Non-pigmented ciliary epithelial cell (primary cell): ENCODE data around the gene CIPC.

Experiments used
- DNase-seq: peaks from one replicate; pipeline ENCODE4 v3.0.0-alpha.2; 2010; ENCODE audit warnings: low read depth

The CIPC gene

GRCh38 chr14:77126461-77126990 is 28.5 kb downstream of the CIPC start:
- DNase-seq, result no peak

GRCh38 chr14:77128414-77128891 is 30.4 kb downstream of the CIPC start:
- DNase-seq, result no peak

GRCh38 chr14:77130386-77130785 is 32.3 kb downstream of the CIPC start:
- DNase-seq, result no peak

- DNase-seq, result no peak
Measured at GRCh38 chr14:77131206-77131605, 33.1 kb downstream of the CIPC start.

DNA sequence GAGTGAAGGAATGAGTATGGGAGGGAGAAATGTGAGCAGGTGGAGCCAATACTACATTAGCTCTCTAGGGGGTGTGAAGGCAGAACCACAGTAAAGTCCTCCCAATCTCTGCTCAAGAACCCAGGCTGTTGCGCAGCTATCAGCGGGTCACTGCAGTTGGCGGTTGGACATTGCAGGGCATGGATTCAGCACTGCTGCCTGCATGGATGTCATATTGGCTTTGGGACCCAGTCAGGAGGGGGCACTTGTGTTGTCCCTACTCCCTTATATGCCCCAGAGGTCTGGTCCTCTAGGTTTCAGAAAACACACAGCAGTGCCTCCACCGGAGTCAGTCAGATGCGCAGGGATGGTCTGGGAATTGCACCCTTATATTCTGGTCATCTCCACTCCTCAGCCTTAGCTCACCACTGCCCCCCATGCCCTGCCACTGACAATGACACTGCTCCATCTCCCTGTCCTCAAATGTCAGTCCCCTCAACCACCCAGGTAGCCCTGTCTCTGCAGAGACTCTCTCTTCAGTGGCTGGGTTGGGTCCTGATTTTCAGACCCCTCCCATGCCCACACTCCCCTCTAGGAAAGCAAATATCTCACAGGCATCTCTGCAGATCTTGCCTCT is 33.9 kb downstream of the CIPC start:
- DNase-seq, result no peak

- no peak for DNase-seq
Measured at GRCh38 chr14:77133720-77134338, 35.8 kb downstream of the CIPC start.

GRCh38 chr14:77139022-77139421 is 41.0 kb downstream of the CIPC start:
- no peak for DNase-seq

GRCh38 chr14:77139540-77140358 is 41.7 kb downstream of the CIPC start:
- DNase-seq, result no peak

GRCh38 chr14:77140359-77141213 is 42.5 kb downstream of the CIPC start:
- DNase-seq, result no peak

DNA sequence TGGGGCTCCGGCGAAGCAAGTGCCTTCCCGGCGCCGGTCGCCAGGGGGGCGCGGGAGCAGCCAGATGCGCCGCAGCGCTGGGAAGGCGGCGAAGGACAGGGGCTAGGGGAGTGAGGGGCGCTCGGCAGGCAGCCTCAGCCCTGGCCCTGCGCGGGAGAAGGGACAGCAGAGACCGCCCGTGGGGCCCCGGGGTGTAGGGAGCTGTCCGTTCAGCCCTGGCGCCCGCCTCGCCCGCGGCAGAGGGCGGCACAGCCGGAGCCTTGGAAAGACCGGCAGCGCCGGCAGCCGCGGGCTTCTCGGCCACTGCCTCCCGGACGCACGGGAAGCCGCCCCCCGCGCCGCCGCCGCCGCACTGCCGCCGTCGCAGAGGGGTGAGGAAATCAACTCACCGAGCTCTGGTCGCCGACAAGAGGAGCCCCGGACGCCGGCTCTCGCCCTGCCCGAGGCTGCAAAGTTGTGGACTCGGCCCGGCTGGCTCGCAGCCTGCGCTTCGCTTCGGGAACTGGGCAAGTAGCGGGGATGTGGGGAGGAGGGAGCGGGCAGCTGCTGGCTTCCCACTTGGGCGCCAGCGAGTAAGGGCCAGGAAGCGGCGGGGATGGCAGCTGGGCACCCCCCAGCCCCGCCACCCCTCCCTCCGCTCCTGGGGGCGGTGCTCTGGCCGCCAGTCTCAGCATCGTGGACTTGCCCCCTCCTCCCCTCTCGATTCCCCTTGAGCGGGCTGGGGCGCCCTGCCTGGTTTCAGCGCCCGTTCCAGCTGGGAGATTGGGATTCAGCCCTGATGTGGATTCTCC is 43.4 kb downstream of the CIPC start, which contains the start of gene ZDHHC22:
ZDHHC22 (minus strand) TSS at position 578 of the 791 bp plus-strand sequence. CDS start 2,053 bp downstream, outside the sequence.
- DNase-seq, result no peak

DNA sequence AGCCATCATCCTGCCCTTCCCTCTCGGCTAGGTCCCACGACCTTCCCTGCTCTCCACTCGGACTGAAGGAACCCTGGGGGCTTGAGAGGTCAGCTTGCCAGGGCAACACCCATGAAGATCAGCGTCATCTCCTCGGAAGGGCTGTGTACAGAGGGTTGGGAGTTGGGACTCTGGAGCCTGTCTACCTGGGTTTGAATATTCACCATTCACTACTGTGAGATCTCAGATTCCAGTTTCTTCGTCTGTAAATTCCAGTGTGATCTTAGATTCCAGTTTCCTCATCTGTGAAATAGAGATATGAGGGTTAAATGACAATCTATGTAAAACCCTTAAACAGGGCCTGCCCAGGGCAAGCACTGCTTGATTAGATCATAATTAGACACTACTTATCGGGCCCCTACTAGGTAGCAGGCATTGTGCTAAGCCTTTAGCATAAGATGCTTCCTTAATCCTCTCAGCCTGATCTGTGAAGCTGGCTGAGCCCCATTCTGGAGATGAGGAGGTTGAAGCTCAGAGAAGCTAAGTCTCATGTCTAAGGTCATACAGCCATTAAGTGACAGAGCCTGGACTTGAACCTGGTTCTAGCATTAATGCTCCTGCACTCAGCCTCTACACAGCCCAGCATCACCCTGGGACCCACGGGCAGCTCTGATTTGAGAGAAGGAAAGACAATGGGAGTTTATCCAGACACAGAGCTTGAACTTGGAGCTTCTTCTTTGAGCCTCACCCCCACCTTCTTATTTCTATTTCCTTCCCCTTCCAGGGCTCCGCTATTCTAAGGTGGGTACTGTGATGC is 44.1 kb downstream of the CIPC start:
- DNase-seq, result no peak

DNA sequence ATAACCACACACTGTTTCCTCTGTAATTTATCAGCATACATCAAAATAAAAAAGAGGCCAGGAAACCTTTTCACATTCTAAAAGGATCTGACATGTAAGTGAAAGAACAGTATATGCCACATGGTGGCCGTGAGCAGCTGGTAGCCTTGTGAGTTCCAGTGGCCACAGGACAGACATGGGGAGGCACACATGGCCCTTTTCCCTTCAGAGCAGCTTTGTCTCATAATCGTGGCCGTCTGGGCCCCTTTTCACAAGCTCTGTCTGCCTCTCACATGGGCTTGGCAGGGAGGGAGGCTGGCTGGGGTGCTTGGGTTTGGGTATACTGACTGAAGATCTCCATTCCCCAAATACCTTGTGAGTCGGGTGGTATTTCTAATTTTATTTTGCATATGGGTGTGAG is 45.0 kb downstream of the CIPC start:
- no peak for DNase-seq

- DNase-seq, result no peak
Measured at GRCh38 chr14:77144412-77145115, 46.5 kb downstream of the CIPC start.

DNA sequence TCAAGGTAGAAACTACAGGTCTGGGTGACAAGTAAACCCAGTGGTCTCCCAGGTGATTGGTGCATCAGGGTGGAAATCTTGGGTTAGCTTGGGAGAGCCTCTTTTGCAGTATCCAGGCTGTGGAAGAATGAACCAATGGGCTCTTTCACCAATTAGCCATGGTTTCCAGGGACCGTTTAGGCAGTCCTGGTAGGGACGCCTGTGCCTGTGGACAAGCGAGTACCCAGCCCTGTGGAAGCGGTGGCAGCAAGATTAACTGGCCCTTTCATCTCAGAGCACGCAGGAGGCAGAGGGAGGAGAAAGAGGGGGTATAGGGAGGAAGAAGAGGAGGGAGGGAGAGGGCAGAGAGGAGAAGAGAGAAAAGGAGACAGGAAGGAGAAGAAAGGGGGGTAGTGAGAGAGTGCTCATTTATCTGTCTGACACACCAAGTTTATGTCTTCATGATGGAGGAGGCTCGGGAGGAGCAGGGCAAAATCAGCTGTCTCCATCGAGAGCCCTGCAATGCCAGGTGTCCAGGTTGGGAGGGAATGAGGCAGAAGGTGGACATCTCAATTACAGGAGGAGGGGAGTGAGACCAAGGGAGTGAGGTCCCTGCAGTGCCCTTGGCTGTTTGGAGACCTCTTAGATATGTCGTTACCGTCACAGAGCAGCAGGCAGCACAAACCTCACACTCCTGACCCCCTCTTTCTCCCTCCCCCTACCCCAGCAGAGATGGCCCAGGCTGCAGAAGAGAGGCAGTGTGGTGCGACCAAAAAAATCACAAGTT is 48.1 kb downstream of the CIPC start:
- no peak for DNase-seq

- no peak for DNase-seq
Measured at GRCh38 chr14:77148510-77149231, 50.6 kb downstream of the CIPC start.

GRCh38 chr14:77151245-77151644 is 53.2 kb downstream of the CIPC start:
- no peak for DNase-seq

- no peak for DNase-seq
Measured at GRCh38 chr14:77151918-77152588, 54.0 kb downstream of the CIPC start.
